Breast epithelium (tissue), 4 donors: ENCODE results near the gene POLR2F. TPM values are rescaled to one million over a fixed set of nuclear protein-coding genes. Genes with fewer than 3 reads are reported as not detected.

Experiments
- DNase-seq, 2 donors: peaks; one replicate each; pipeline ENCODE4 v3.0.0-alpha.2; 2019; ENCODE audit warnings: low spot score in 2 of 2
- H3K27ac ChIP-seq, 2 donors: fragments of 200-600 bp; sonication (generic) in 1 of 2; one replicate each; pipeline ENCODE4 v1.5.1; 2016 to 2019; ENCODE audit warnings: mild to moderate bottlenecking in 1 of 2
- H3K27me3 ChIP-seq, 2 donors: fragments of 200-600 bp; sonication (generic) in 1 of 2; one replicate each; pipeline versions ENCODE4 v1.5.1 to v1.6.0; 2017 to 2019; ENCODE audit warnings: control low read depth in 1 of 2, mild to moderate bottlenecking in 1 of 2
- H3K36me3 ChIP-seq: fragments of 200-600 bp; one replicate; pipeline ENCODE4 v1.5.1; 2019
- H3K4me1 ChIP-seq, 2 donors: fragments of 200-600 bp; sonication (generic); one replicate each; pipeline ENCODE4 v1.5.1; 2016 to 2019; ENCODE audit warnings: control low read depth in 1 of 2
- H3K4me3 ChIP-seq, 3 donors: fragments of 200-600 bp; sonication (generic); 1 replicate in 2 of 3; 2 replicates in 1 of 3; pipeline ENCODE4 v1.5.1; 2016 to 2019; ENCODE audit warnings: mild to moderate bottlenecking in 3 of 3, moderate library complexity in 2 of 3
- H3K9me3 ChIP-seq, 2 donors: fragments of 200-600 bp; sonication (generic) in 1 of 2; one replicate each; pipeline ENCODE4 v1.5.1; 2016 to 2019; ENCODE audit warnings: control low read depth in 1 of 2
- POLR2A ChIP-seq: fragments of 450-650 bp; IDR thresholded peaks from one replicate; pipeline ENCODE4 v1.6.1; 2016; ENCODE audit warnings: antibody characterized with exemption, mild to moderate bottlenecking, moderate library complexity
- POLR2AphosphoS5 ChIP-seq, 3 donors: sonication (generic); formaldehyde crosslinking; IDR thresholded peaks; one replicate each; pipeline ENCODE4 v1.6.1; 2017; ENCODE audit warnings: antibody characterized with exemption in 3 of 3
- intact Hi-C: fragments of 100-400 bp; cut with DNase I; formaldehyde crosslinking; loops from one replicate; pipeline ENCODE4 v1.15.1; 2023; ENCODE audit warnings: low total_unique reads
- total RNA-seq, 3 donors: library from RNA; depleted of rRNA; stranded (reverse); fragments of >200 nt; gene quantifications; one replicate each; pipeline ENCODE4 v1.1.0, GENCODE V29; 2016
- TF ChIP-seq, protein P1 (sequence below), 3 donors: fragments of 450-650 bp; IDR thresholded peaks; one replicate each; pipeline ENCODE4 v1.5.1; 2016 to 2017; ENCODE audit warnings: antibody characterized with exemption in 3 of 3, mild to moderate bottlenecking in 3 of 3, moderate library complexity in 3 of 3

Gene POLR2F
- total RNA-seq, 3 donors from 2014 or later: 66.7 to 93.7 (median 82.4) TPM

DNA sequence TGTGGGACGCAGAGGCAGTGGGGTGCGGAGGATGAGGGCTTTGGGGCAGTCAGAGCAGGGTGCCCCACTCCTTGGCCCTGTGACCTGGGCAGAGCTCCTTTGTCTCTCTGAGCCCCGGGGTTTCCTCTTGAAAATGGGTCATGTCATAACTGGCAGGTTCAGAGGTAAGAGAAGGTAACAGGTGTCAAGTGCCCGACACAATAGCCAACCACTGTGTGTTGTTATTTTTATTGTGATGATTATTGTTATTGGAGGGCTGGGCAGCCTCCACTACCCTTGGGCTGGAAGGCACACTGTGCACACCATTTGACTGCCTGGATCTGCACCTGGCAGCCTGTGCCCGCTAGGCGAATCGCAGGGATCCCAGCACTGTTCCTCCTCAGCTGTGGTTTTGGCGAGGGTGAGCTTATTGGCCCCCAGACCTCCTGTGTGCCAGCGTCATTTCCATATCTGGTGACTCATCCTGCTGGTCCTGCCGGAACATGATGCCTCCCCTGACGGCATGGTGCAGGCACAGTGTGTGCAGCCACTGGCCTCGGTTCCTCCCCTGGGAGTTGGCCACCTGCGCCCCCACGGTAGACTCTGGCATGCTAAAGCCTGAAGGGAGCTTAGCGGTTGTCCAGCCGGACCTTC, 46.3 kb downstream of the POLR2F start:
- Histone ChIP-seq H3K27ac (peak overlapping the region; percentile 92 to 93), H3K36me3 (no peaks in the 10 kb centered on the region), H3K4me3 (no peak overlapping the region), H3K27me3 (no peaks in the 10 kb centered on the region), H3K9me3 (no peaks in the 10 kb centered on the region), H3K4me1 (peaks cover 5 to 11% of the 10 kb centered on the region in 2 donors)
- DNase-seq: peak in 1 of 2 donors; percentile 92
- intact Hi-C loops: no loop called here
- TF ChIP-seq POLR2A: no peak
- peak in 2 of 3 donors; percentile 42 to 64 for TF ChIP-seq POLR2AphosphoS5 (IDR thresholded peaks at IDR 0.05)
- TF ChIP-seq, protein P1, sequence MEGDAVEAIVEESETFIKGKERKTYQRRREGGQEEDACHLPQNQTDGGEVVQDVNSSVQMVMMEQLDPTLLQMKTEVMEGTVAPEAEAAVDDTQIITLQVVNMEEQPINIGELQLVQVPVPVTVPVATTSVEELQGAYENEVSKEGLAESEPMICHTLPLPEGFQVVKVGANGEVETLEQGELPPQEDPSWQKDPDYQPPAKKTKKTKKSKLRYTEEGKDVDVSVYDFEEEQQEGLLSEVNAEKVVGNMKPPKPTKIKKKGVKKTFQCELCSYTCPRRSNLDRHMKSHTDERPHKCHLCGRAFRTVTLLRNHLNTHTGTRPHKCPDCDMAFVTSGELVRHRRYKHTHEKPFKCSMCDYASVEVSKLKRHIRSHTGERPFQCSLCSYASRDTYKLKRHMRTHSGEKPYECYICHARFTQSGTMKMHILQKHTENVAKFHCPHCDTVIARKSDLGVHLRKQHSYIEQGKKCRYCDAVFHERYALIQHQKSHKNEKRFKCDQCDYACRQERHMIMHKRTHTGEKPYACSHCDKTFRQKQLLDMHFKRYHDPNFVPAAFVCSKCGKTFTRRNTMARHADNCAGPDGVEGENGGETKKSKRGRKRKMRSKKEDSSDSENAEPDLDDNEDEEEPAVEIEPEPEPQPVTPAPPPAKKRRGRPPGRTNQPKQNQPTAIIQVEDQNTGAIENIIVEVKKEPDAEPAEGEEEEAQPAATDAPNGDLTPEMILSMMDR (IDR thresholded peaks at IDR 0.05): peak in 2 of 3 donors; percentile 18 to 51

DNA sequence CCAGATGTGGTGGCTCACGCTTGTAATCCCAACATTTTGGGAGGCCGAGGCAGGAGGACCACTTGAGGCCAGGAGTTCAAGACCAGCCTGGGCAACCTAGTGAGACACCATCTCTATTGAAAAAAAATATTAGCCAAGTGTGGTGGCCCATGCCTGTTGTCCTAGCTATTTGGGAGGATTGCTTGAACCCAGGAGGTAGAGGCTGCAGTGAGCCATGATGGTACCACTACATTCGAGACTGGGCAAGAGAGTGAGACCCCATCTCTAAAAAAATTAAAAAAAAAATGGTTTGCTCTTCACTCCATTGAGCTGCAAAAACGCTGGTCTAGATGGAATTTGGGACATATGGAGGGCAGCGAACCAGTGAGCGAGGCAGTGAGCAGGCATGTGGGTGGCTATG, 52.4 kb downstream of the POLR2F start:
- no peak for DNase-seq
- no peak overlapping the region for H3K27ac ChIP-seq
- H3K36me3 ChIP-seq: no peaks in the 10 kb centered on the region
- TF ChIP-seq POLR2AphosphoS5 (IDR thresholded peaks at IDR 0.05) (no peak), POLR2A (no peak)
- TF ChIP-seq, protein P1 (IDR thresholded peaks at IDR 0.05): no peak
- H3K4me1 ChIP-seq: no peaks in the 10 kb centered on the region
- H3K27me3 ChIP-seq: no peaks in the 10 kb centered on the region
- H3K9me3 ChIP-seq: no peaks in the 10 kb centered on the region
- no peak overlapping the region for H3K4me3 ChIP-seq
- intact Hi-C loops: no loop called here

DNA sequence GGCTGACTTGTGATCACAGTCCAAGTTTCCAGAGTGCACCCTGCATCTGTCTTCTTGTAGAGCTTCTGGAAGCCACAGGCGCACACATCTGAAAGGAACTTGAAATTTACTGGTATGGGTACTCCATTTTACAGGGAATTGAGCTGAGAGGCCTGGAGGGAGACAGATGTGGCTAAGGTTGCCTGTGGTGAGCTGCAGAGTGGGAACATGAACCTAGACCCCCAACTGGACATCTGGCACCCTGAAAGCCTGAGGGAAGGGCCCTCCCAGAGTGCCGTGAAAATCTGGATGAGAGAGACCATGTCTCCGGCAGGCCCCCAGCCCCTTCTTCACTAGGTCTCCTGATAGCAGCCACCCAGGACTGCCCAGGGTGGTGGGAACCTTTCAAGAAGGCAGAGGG, 53.4 kb downstream of the POLR2F start:
- no peaks in the 10 kb centered on the region for H3K4me1 ChIP-seq
- no peaks in the 10 kb centered on the region for H3K9me3 ChIP-seq
- H3K4me3 ChIP-seq: no peak overlapping the region
- intact Hi-C loops: no loop called here
- H3K27me3 ChIP-seq: no peaks in the 10 kb centered on the region
- H3K27ac ChIP-seq: peak overlapping the region in 1 of 2 donors; percentile 13
- no peak for DNase-seq
- no peaks in the 10 kb centered on the region for H3K36me3 ChIP-seq
- TF ChIP-seq POLR2AphosphoS5 (IDR thresholded peaks at IDR 0.05) (no peak), POLR2A (no peak)
- TF ChIP-seq, protein P1 (IDR thresholded peaks at IDR 0.05): no peak

DNA sequence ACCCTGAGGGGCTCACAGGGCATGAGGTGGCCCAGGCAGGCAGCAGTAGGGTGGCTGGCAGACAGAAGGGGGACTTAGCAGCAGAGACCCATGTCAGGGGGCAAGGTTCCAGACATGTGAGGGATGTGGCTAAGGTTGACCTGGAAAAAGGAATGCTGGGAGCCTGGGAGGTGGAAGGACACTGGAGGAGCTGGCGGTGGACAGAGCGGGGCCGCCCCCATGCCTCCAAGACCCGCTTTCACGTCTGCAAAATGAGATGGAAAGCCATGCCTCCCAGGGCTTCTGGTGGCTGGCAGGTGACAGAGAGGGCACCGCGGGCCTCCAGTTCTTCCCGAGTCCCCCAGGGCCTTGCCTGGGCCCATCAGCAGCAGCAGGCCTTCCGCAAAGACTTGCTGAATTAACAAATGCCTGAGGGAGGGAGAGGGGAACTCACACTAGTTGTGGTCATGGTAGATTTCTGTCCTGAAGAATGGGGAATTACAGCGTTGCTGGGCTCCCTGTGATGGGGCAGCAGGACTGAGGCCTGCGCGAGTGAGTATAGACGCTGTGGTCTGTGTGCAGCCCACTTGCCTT, 53.9 kb downstream of the POLR2F start:
- H3K36me3 ChIP-seq: no peaks in the 10 kb centered on the region
- DNase-seq: no peak
- no peaks in the 10 kb centered on the region for H3K4me1 ChIP-seq
- peak overlapping the region in 1 of 2 donors; percentile 13 for H3K27ac ChIP-seq
- intact Hi-C loops: no loop called here
- no peaks in the 10 kb centered on the region for H3K9me3 ChIP-seq
- TF ChIP-seq, protein P1 (IDR thresholded peaks at IDR 0.05): no peak
- TF ChIP-seq POLR2A (no peak), POLR2AphosphoS5 (IDR thresholded peaks at IDR 0.05) (no peak)
- H3K27me3 ChIP-seq: no peaks in the 10 kb centered on the region
- no peak overlapping the region for H3K4me3 ChIP-seq

DNA sequence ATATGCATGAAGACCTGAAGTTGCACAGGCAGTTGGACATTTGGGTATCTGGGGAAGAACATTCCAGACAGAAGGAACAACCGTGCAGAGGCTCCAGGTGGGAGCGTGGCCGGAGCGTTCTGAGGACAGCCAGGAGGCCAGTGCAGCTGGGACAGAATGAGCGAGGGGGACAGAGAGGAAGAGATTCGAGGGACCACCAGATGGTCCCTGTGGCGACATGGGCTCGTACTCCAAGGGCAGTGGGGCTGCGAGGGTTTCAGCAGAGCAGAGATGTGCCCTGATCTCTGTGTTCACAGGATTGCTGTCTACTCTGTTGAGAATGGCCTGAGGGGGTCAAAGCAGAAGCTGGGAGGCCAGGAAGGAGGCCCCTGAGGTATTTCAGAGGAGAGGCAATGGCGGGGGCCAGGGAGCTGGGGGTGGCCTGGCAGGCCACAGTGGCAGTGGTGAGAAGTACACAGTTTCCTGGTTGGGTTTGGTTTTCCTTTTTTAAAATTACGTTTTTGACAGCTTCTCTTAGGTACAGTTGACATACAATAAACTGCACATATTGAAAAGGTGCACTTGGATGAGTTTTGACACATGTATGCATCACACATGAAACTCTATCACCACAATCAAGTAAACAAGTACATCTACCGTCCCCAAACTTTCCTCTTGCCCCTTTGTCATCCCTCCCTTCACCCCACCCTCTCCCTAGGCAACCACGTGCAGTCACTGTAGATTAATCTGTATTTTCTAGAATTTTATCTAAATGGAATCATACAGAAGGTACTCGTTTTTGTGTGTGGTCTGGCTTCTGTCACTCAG, 55.7 kb downstream of the POLR2F start:
- Histone ChIP-seq H3K4me3 (no peak overlapping the region), H3K36me3 (no peaks in the 10 kb centered on the region), H3K27me3 (no peaks in the 10 kb centered on the region), H3K27ac (peak overlapping the region; percentile 20 to 65), H3K4me1 (no peaks in the 10 kb centered on the region), H3K9me3 (no peaks in the 10 kb centered on the region)
- no peak for TF ChIP-seq POLR2AphosphoS5 (IDR thresholded peaks at IDR 0.05)
- TF ChIP-seq, protein P1 (IDR thresholded peaks at IDR 0.05): no peak
- TF ChIP-seq POLR2A: no peak
- DNase-seq: no peak
- intact Hi-C loops: no loop called here
